WTC11 (cell line): ENCODE measurements around the gene TOPAZ1.

Experiments
- CREB1 ChIP-seq: sonication (generic); formaldehyde crosslinking; IDR thresholded peaks from 2 replicates; pipeline ENCODE4 v1.8.0; 2023; ENCODE audit warnings: mild to moderate bottlenecking, missing genetic modification reagents
- ESRRA ChIP-seq: sonication (generic); formaldehyde crosslinking; IDR thresholded peaks from 2 replicates; pipeline ENCODE4 v1.8.1; 2022; ENCODE audit warnings: mild to moderate bottlenecking, missing genetic modification reagents, borderline replicate concordance
- FOXP1 ChIP-seq: sonication (generic); formaldehyde crosslinking; IDR thresholded peaks from 2 replicates; pipeline ENCODE4 v1.8.0; 2022; ENCODE audit warnings: missing genetic modification reagents, mild to moderate bottlenecking, moderate library complexity, borderline replicate concordance
- HMGXB4 ChIP-seq: sonication (generic); formaldehyde crosslinking; IDR thresholded peaks from 2 replicates; pipeline ENCODE4 v1.8.1; 2023; ENCODE audit warnings: mild to moderate bottlenecking, moderate library complexity, missing genetic modification reagents
- NFYB ChIP-seq: sonication (generic); formaldehyde crosslinking; conservative IDR thresholded peaks from 2 replicates; pipeline ENCODE4 v1.8.0; 2022; ENCODE audit warnings: low read depth, missing genetic modification reagents
- NR2C2 ChIP-seq: sonication (generic); formaldehyde crosslinking; IDR thresholded peaks from 2 replicates; pipeline ENCODE4 v1.8.0; 2022; ENCODE audit warnings: mild to moderate bottlenecking, missing genetic modification reagents
- NR3C1 ChIP-seq: sonication (generic); formaldehyde crosslinking; conservative IDR thresholded peaks from 2 replicates; pipeline ENCODE4 v1.8.1; 2023; ENCODE audit warnings: low read depth, mild to moderate bottlenecking, missing genetic modification reagents
- SP1 ChIP-seq: sonication (generic); formaldehyde crosslinking; conservative IDR thresholded peaks from 2 replicates; pipeline ENCODE4 v1.8.1; 2022; ENCODE audit warnings: missing genetic modification reagents
- USF1 ChIP-seq: sonication (generic); formaldehyde crosslinking; IDR thresholded peaks from 2 replicates; pipeline ENCODE4 v1.8.0; 2022; ENCODE audit warnings: mild to moderate bottlenecking, missing genetic modification reagents
- ZMAT4 ChIP-seq: fragments of 250-450 bp; sonication (Bioruptor Pico); IDR thresholded peaks from 2 replicates; pipeline ENCODE4 v1.9.0; 2021; ENCODE audit warnings: mild to moderate bottlenecking
- TF ChIP-seq, protein P1 (sequence below): fragments of 200-600 bp; IDR thresholded peaks from 2 replicates; pipeline ENCODE4 v1.8.0; 2022; ENCODE audit warnings: antibody characterized with exemption
- TF ChIP-seq, protein P2 (sequence below): sonication (generic); formaldehyde crosslinking; IDR thresholded peaks from 2 replicates; pipeline ENCODE4 v1.8.1; 2022; ENCODE audit warnings: mild to moderate bottlenecking, missing genetic modification reagents, moderate library complexity, borderline replicate concordance

GRCh38 chr3:44264146-44264545 lies 22.5 kb downstream of the TOPAZ1 start:
- TF ChIP-seq FOXP1 (CRISPR knock-in tag) (no peak), USF1 (CRISPR knock-in tag) (no peak), NFYB (CRISPR knock-in tag) (no peak), ESRRA (CRISPR knock-in tag) (no peak), CREB1 (CRISPR knock-in tag) (no peak), SP1 (CRISPR knock-in tag) (no peak), NR3C1 (CRISPR knock-in tag) (no peak), HMGXB4 (CRISPR knock-in tag) (no peak), ZMAT4 (CRISPR knock-in tag) (no peak), NR2C2 (CRISPR knock-in tag) (no peak)
- TF ChIP-seq, protein P1, sequence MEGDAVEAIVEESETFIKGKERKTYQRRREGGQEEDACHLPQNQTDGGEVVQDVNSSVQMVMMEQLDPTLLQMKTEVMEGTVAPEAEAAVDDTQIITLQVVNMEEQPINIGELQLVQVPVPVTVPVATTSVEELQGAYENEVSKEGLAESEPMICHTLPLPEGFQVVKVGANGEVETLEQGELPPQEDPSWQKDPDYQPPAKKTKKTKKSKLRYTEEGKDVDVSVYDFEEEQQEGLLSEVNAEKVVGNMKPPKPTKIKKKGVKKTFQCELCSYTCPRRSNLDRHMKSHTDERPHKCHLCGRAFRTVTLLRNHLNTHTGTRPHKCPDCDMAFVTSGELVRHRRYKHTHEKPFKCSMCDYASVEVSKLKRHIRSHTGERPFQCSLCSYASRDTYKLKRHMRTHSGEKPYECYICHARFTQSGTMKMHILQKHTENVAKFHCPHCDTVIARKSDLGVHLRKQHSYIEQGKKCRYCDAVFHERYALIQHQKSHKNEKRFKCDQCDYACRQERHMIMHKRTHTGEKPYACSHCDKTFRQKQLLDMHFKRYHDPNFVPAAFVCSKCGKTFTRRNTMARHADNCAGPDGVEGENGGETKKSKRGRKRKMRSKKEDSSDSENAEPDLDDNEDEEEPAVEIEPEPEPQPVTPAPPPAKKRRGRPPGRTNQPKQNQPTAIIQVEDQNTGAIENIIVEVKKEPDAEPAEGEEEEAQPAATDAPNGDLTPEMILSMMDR, result no peak
- TF ChIP-seq, protein P2, sequence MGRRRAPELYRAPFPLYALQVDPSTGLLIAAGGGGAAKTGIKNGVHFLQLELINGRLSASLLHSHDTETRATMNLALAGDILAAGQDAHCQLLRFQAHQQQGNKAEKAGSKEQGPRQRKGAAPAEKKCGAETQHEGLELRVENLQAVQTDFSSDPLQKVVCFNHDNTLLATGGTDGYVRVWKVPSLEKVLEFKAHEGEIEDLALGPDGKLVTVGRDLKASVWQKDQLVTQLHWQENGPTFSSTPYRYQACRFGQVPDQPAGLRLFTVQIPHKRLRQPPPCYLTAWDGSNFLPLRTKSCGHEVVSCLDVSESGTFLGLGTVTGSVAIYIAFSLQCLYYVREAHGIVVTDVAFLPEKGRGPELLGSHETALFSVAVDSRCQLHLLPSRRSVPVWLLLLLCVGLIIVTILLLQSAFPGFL, result no peak
